NT2/D1 (cell line): Measurements from ENCODE around the gene TTLL5.

Experiments used
- DNase-seq: peaks from one replicate; pipeline ENCODE4 v3.0.0-alpha.2; 2011; ENCODE audit warnings: low read depth, low spot score
- H3K27me3 ChIP-seq: 2 replicates; pipeline ENCODE4 v1.6.0; 2011; ENCODE audit warnings: mild to moderate bottlenecking; ENCODE audit not compliant: insufficient read length, insufficient read depth
- H3K36me3 ChIP-seq: 2 replicates; pipeline ENCODE4 v1.6.1; 2011; ENCODE audit warnings: mild to moderate bottlenecking, low read length, mixed read lengths; ENCODE audit not compliant: insufficient read depth, insufficient read length
- H3K4me1 ChIP-seq: 2 replicates; pipeline ENCODE4 v1.5.1; 2011; ENCODE audit not compliant: insufficient read depth, insufficient read length
- H3K4me3 ChIP-seq: 2 replicates; pipeline ENCODE4 v1.5.1; 2011; ENCODE audit warnings: low read depth; ENCODE audit not compliant: insufficient read length
- H3K9ac ChIP-seq: 2 replicates; pipeline ENCODE4 v1.6.0; 2011; ENCODE audit warnings: low read depth; ENCODE audit not compliant: insufficient read length
- H3K9me3 ChIP-seq: 2 replicates; pipeline ENCODE4 v1.5.1; 2011; ENCODE audit warnings: mild to moderate bottlenecking, low read length; ENCODE audit not compliant: insufficient read depth
- SUZ12 ChIP-seq: IDR thresholded peaks from 2 replicates; pipeline ENCODE4 v1.6.1; 2011; ENCODE audit not compliant: insufficient read length, insufficient read depth; ENCODE audit errors: extremely low read depth
- YY1 ChIP-seq: IDR thresholded peaks from 2 replicates; pipeline ENCODE4 v1.6.1; 2011; ENCODE audit not compliant: insufficient read length, insufficient read depth
- ZNF274 ChIP-seq: IDR thresholded peaks from 2 replicates; pipeline ENCODE4 v1.6.1; 2011; ENCODE audit warnings: mild to moderate bottlenecking, low read depth, low read length

The TTLL5 gene

GRCh38 chr14:75970989-75971388 lies 309.9 kb downstream of the TTLL5 start:
- no peak overlapping the region for H3K9ac ChIP-seq
- H3K4me1 ChIP-seq: no peaks in the 10 kb centered on the region
- TF ChIP-seq YY1 (no peak), SUZ12 (no peak), ZNF274 (no peak)
- H3K36me3 ChIP-seq: no peaks in the 10 kb centered on the region
- no peak overlapping the region for H3K4me3 ChIP-seq
- no peaks in the 10 kb centered on the region for H3K27me3 ChIP-seq
- DNase-seq: no peak
- no peaks in the 10 kb centered on the region; the same call in 1 of the 2 replicates for H3K9me3 ChIP-seq

- H3K36me3 ChIP-seq: no peaks in the 10 kb centered on the region
- peaks cover under 1% of the 10 kb centered on the region for H3K4me1 ChIP-seq
- TF ChIP-seq SUZ12 (no peak), YY1 (no peak), ZNF274 (no peak)
- H3K4me3 ChIP-seq: no peak overlapping the region
- H3K9me3 ChIP-seq: no peaks in the 10 kb centered on the region; the same call in 1 of the 2 replicates
- H3K9ac ChIP-seq: no peak overlapping the region
- no peaks in the 10 kb centered on the region for H3K27me3 ChIP-seq
- no peak for DNase-seq
Observed at GRCh38 chr14:75971509-75971908, 310.5 kb downstream of the TTLL5 start.

DNA sequence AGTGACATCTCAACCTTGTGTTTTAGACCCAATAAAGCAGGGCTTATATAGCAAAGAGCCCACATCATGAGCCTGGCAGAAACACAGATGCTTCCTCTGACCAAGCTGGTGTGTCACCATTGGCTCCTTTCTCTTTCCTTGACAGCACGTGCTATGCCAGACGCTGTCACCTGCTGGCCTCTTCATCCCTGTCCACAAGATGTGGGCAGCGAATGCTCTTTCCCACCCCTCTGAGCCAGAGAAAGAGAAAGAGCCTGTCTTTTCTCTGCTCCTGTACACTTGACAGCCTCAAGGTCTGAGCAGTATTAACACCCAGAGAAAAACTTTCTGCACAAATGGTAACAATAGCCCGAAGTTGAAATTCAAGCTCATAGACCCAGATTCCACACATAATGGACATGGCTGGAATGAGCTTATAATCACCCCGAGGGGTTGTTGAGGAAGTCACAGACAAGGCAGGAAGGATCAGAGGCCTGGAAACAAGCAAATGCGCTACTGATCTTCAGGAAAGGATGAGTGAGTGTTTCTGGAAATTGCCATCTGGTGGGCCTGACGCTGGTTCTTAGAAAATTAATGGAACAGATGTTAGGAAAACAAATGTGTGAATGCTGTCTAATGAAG lies 311.9 kb downstream of the TTLL5 start:
- no peak for DNase-seq
- H3K36me3 ChIP-seq: no peaks in the 10 kb centered on the region
- no peak overlapping the region for H3K4me3 ChIP-seq
- H3K4me1 ChIP-seq: peaks cover 3% of the 10 kb centered on the region
- no peak overlapping the region for H3K9ac ChIP-seq
- no peak for TF ChIP-seq ZNF274
- TF ChIP-seq SUZ12: no peak
- no peaks in the 10 kb centered on the region for H3K27me3 ChIP-seq
- H3K9me3 ChIP-seq: no peaks in the 10 kb centered on the region

DNA sequence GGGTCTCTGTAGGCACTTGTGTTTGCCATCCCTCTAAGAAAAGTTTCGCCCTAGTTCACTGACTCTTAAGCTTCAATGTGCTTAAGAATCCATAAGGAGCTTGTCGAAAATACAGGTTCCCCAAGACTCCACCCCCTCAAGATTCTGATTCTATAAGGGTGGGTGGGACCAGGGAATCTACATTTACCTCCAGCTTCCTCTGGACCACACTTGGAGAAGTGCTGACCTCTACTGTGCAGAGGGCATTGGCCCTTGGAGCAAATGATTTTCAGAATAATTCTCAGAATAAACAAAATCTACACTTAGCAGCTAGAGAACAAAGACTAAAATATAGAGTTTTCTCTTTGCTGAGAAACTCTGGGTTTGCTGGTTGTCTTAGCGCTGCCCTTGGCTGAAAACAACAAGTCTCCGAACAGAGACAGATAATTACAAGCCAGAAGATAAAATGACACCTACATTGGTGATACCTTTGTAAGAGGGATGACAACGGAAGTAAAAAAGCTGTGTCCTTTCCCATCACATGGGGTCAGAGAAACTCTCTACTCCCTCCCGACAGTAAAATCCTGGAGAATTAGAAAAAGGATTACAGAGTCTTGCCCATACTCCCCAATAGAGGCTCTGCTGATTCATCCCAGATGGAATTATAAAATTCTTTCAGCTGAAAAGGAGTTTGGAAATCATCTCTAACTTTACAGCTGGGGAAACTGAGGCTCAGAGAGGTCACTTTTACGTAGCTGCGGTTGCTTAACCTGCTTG lies 316.0 kb downstream of the TTLL5 start:
- no peak for DNase-seq
- Histone ChIP-seq H3K4me3 (no peak overlapping the region), H3K4me1 (peaks cover 11% of the 10 kb centered on the region), H3K9me3 (no peaks in the 10 kb centered on the region), H3K9ac (no peak overlapping the region), H3K36me3 (no peaks in the 10 kb centered on the region), H3K27me3 (no peaks in the 10 kb centered on the region)
- TF ChIP-seq YY1 (no peak), SUZ12 (no peak), ZNF274 (no peak)

- Histone ChIP-seq H3K36me3 (no peaks in the 10 kb centered on the region), H3K4me1 (peaks cover 11% of the 10 kb centered on the region), H3K27me3 (no peaks in the 10 kb centered on the region), H3K4me3 (no peak overlapping the region), H3K9me3 (no peaks in the 10 kb centered on the region), H3K9ac (no peak overlapping the region)
- DNase-seq: no peak
- no peak for TF ChIP-seq YY1
- no peak for TF ChIP-seq ZNF274
- TF ChIP-seq SUZ12: no peak
Observed at GRCh38 chr14:75977582-75977943, 316.5 kb downstream of the TTLL5 start.

DNA sequence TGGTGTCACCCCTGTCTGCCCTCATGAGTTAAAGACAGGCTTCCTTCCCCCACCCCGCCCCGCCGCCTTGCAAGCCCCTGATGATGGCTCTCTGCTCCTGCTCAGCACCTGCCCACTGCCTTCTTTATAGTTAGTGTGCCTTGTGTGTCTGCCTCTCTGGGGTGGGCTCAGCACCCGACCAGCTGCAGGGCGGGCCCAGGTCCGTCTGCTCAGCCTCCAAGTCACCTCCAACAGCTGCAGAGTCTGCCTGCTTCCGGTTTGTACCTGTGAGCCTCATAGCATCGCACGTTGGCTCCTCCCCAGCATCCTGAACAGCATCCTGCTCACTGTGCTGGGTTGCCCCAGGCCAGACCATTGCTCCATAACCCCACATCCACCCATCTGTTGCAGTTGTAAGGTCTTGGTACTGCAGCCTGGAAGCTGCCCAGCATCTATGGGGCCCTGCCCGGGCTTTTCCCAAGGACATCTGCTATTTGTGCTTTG lies 317.2 kb downstream of the TTLL5 start:
- H3K9ac ChIP-seq: no peak overlapping the region
- H3K27me3 ChIP-seq: peaks cover 7% of the 10 kb centered on the region
- H3K4me1 ChIP-seq: peaks cover 11% of the 10 kb centered on the region
- no peaks in the 10 kb centered on the region for H3K9me3 ChIP-seq
- no peak for DNase-seq
- no peak overlapping the region for H3K4me3 ChIP-seq
- no peaks in the 10 kb centered on the region for H3K36me3 ChIP-seq
- no peak for TF ChIP-seq ZNF274
- no peak for TF ChIP-seq YY1

GRCh38 chr14:75979071-75979571 lies 318.1 kb downstream of the TTLL5 start:
- peaks cover 11% of the 10 kb centered on the region for H3K4me1 ChIP-seq
- H3K4me3 ChIP-seq: no peak overlapping the region

More at GRCh38 chr14:75979071-75979571, 318.1 kb downstream of the TTLL5 start:
- no peak overlapping the region for H3K9ac ChIP-seq
- DNase-seq: no peak
- peaks cover 15% of the 10 kb centered on the region for H3K27me3 ChIP-seq
- no peaks in the 10 kb centered on the region for H3K9me3 ChIP-seq
- H3K36me3 ChIP-seq: no peaks in the 10 kb centered on the region
- no peak for TF ChIP-seq YY1
- no peak for TF ChIP-seq SUZ12
- no peak for TF ChIP-seq ZNF274
